Colonic mucosa (tissue), 4 donors: ENCODE measurements around the gene SLC25A5. TPM values are rescaled to one million over a fixed set of nuclear protein-coding genes. Genes with fewer than 3 reads are reported as not detected.

ENCODE experiments used
- DNase-seq: peaks from one replicate; pipeline ENCODE4 v3.0.0-alpha.2; 2020
- H3K27ac ChIP-seq: fragments of 200-600 bp; one replicate; pipeline ENCODE4 v1.8.0; 2021
- H3K27me3 ChIP-seq: fragments of 200-600 bp; one replicate; pipeline ENCODE4 v1.8.0; 2021
- H3K36me3 ChIP-seq: fragments of 200-600 bp; one replicate; pipeline ENCODE4 v1.8.0; 2021
- H3K4me1 ChIP-seq: fragments of 200-600 bp; one replicate; pipeline ENCODE4 v1.8.0; 2021; ENCODE audit warnings: mild to moderate bottlenecking
- H3K4me3 ChIP-seq: fragments of 200-600 bp; one replicate; pipeline ENCODE4 v1.8.0; 2021
- H3K9ac ChIP-seq, 2 donors: one replicate each; pipeline ENCODE4 v1.7.0; 2013; ENCODE audit warnings: control low read depth in 2 of 2, low read depth in 2 of 2, low read length in 2 of 2
- H3K9me3 ChIP-seq: fragments of 200-600 bp; one replicate; pipeline ENCODE4 v1.8.0; 2021
- CTCF ChIP-seq: fragments of 200-600 bp; IDR thresholded peaks from one replicate; pipeline ENCODE4 v1.8.0; 2022; ENCODE audit warnings: antibody characterized with exemption, mild to moderate bottlenecking
- intact Hi-C: fragments of 100-400 bp; cut with DNase I; formaldehyde crosslinking; loops from one replicate; pipeline ENCODE4 v1.14.1; 2022
- total RNA-seq, 2 donors: library from RNA; stranded (reverse); fragmentation: NEBNext Ultra II Directional in 1 of 2; extraction: Animal tissue kit (Norgen Biotek cat#: 25700) in 1 of 2; gene quantifications; one replicate each; pipeline ENCODE4 v1.2.1, GENCODE V29; 2021
- donor health status: healthy.
- donor health status: DM: no; HTN: no; CAD: no.
- donor health status: DM: no; HTN: no; CAD: no.

SLC25A5 gene
- total RNA-seq, 2 donors from 2014 or later: 1,091 to 1,162 TPM

- no peak overlapping the region for H3K4me3 ChIP-seq
- no peak for DNase-seq
- TF ChIP-seq CTCF: no peak
- no peaks in the 10 kb centered on the region for H3K4me1 ChIP-seq
- no peaks in the 10 kb centered on the region for H3K36me3 ChIP-seq
- no peak overlapping the region for H3K27ac ChIP-seq
- H3K9me3 ChIP-seq: no peaks in the 10 kb centered on the region
- no peak overlapping the region for H3K9ac ChIP-seq
- intact Hi-C loops: no loop called here
- no peaks in the 10 kb centered on the region for H3K27me3 ChIP-seq
Measured at GRCh38 chrX:119453202-119453601, 15.0 kb upstream of the SLC25A5 start.

GRCh38 chrX:119455264-119455663 is 13.0 kb upstream of the SLC25A5 start:
- Histone ChIP-seq H3K27me3 (no peaks in the 10 kb centered on the region), H3K9ac (no peak overlapping the region), H3K4me3 (no peak overlapping the region), H3K36me3 (no peaks in the 10 kb centered on the region), H3K4me1 (no peaks in the 10 kb centered on the region), H3K9me3 (no peaks in the 10 kb centered on the region), H3K27ac (peak overlapping the region; percentile 44)
- TF ChIP-seq CTCF: no peak
- no peak for DNase-seq
- intact Hi-C loops: no loop called here

- intact Hi-C loops: no loop called here
- Histone ChIP-seq H3K4me3 (no peak overlapping the region), H3K4me1 (no peaks in the 10 kb centered on the region), H3K9ac (no peak overlapping the region), H3K27me3 (no peaks in the 10 kb centered on the region), H3K27ac (no peak overlapping the region), H3K9me3 (no peaks in the 10 kb centered on the region), H3K36me3 (no peaks in the 10 kb centered on the region)
- DNase-seq: no peak
- TF ChIP-seq CTCF: no peak
Measured at GRCh38 chrX:119459181-119459580, 9.1 kb upstream of the SLC25A5 start.

- Histone ChIP-seq H3K4me1 (no peaks in the 10 kb centered on the region), H3K27me3 (no peaks in the 10 kb centered on the region), H3K9me3 (no peaks in the 10 kb centered on the region), H3K27ac (no peak overlapping the region), H3K4me3 (no peak overlapping the region), H3K36me3 (no peaks in the 10 kb centered on the region), H3K9ac (no peak overlapping the region)
- TF ChIP-seq CTCF: no peak
- DNase-seq: no peak
- intact Hi-C loops: loop anchor here (5.0 kb wide), 1 partner anchor 68 kb away; the partner anchor contains the start of gene SLC25A43
Measured at GRCh38 chrX:119465555-119465954, 2.7 kb upstream of the SLC25A5 start.

GRCh38 chrX:119466970-119467369 is 1.3 kb upstream of the SLC25A5 start:
- no peak for DNase-seq

More at GRCh38 chrX:119466970-119467369, 1.3 kb upstream of the SLC25A5 start:
- Histone ChIP-seq H3K36me3 (no peaks in the 10 kb centered on the region), H3K4me3 (no peak overlapping the region), H3K9ac (no peak overlapping the region), H3K27ac (no peak overlapping the region), H3K4me1 (no peaks in the 10 kb centered on the region), H3K27me3 (no peaks in the 10 kb centered on the region), H3K9me3 (no peaks in the 10 kb centered on the region)
- TF ChIP-seq CTCF: no peak
- intact Hi-C loops: loop anchor here (5.0 kb wide), 1 partner anchor 70 kb away; the partner anchor contains the start of gene SLC25A43
